ENCODE data around the gene HSD3B7. TPM values are rescaled to one million over a fixed set of nuclear protein-coding genes. Genes with fewer than 3 reads are reported as not detected.

Gene HSD3B7
- polyA plus RNA-seq, 1 donor (not counting 4 experiments of a cell fraction or from before 2014, with no cell fraction given), result 2.0 TPM

DNA sequence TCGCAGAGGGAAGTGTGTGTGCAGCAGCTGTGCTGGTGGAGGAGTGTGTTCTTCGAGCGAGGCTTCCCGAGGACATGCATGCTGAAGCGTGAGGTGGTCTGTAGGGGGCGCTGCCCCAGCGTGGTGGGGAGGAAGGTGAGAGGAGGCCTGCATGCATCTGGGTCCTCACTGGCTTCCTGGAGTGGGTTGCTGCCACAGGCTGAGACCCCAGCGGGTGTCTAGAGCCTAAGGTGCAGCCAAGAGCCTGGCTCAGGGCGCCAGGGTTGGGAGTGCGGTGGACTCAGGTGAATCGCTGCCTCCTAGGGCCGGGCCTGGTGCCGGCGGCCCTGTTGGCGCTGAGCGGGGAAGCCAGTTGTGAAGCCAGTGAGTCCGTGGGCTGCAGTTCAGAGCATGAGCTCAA lies 7.5 kb upstream of the HSD3B7 start:
- no peaks in the 10 kb centered on the region for H3K9me1 ChIP-seq (ENCODE audit: control insufficient read depth, extremely low read depth, insufficient read depth, low read length)
- H3K9me3 ChIP-seq (ENCODE audit: control insufficient read depth, low read depth, low read length), result no peaks in the 10 kb centered on the region
- DNase-seq (ENCODE audit: low read depth, low spot score) (no peak), FAIRE-seq (no peak)
- peaks cover 26 to 33% of the 10 kb centered on the region in 2 experiments for H3K36me3 ChIP-seq (ENCODE audit: control insufficient read depth in 2 of 2, extremely low read depth in 1 of 2, insufficient read depth in 2 of 2, low read length in 2 of 2)
- H3K4me1 ChIP-seq (ENCODE audit: control insufficient read depth, extremely low read depth, insufficient read depth, low read length), result peaks cover 2% of the 10 kb centered on the region
- H3K27me3 ChIP-seq (ENCODE audit: control insufficient read depth, extremely low read depth, insufficient read depth, low read length), result no peaks in the 10 kb centered on the region
- no peak for TF ChIP-seq EZH2 (IDR thresholded peaks at IDR 0.05; ENCODE audit: low read length)
- TF ChIP-seq, protein P1, sequence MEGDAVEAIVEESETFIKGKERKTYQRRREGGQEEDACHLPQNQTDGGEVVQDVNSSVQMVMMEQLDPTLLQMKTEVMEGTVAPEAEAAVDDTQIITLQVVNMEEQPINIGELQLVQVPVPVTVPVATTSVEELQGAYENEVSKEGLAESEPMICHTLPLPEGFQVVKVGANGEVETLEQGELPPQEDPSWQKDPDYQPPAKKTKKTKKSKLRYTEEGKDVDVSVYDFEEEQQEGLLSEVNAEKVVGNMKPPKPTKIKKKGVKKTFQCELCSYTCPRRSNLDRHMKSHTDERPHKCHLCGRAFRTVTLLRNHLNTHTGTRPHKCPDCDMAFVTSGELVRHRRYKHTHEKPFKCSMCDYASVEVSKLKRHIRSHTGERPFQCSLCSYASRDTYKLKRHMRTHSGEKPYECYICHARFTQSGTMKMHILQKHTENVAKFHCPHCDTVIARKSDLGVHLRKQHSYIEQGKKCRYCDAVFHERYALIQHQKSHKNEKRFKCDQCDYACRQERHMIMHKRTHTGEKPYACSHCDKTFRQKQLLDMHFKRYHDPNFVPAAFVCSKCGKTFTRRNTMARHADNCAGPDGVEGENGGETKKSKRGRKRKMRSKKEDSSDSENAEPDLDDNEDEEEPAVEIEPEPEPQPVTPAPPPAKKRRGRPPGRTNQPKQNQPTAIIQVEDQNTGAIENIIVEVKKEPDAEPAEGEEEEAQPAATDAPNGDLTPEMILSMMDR (optimal IDR thresholded peaks at IDR 0.05 in 1 of 3, IDR thresholded peaks at IDR 0.05 in 1 of 3, conservative IDR thresholded peaks at IDR 0.05 in 1 of 3; ENCODE audit: extremely low read depth in 1 of 3, insufficient read depth in 2 of 3, low read length in 3 of 3), result peak; percentile 42 to 64 (median 44)
- no peak overlapping the region for H3K27ac ChIP-seq (ENCODE audit: control insufficient read depth, insufficient read depth, low read length)
- H3K9ac ChIP-seq (ENCODE audit: control insufficient read depth, extremely low read depth, insufficient read depth, low read length), result no peak overlapping the region
- dilution Hi-C loops (cut with MboI; ENCODE audit: extremely low pct_ligation_motif_present, low sequenced_read_pairs), result no loop called here
- H2AFZ ChIP-seq (ENCODE audit: control insufficient read depth, low read length), result no peak overlapping the region
- H3K79me2 ChIP-seq (ENCODE audit: control insufficient read depth, insufficient read depth, low read length), result peaks cover 3% of the 10 kb centered on the region
- H4K20me1 ChIP-seq (ENCODE audit: control insufficient read depth, extremely low read depth, insufficient read depth, low read length), result peaks cover 2% of the 10 kb centered on the region
- no peak overlapping the region for H3K4me3 ChIP-seq (ENCODE audit: control insufficient read depth in 2 of 3, extremely low read depth in 1 of 3, insufficient read depth in 2 of 3, low read depth in 1 of 3, low read length in 3 of 3)
- H3K4me2 ChIP-seq (ENCODE audit: control insufficient read depth, extremely low read depth, insufficient read depth, low read depth, low read length), result no peak overlapping the region

DNA sequence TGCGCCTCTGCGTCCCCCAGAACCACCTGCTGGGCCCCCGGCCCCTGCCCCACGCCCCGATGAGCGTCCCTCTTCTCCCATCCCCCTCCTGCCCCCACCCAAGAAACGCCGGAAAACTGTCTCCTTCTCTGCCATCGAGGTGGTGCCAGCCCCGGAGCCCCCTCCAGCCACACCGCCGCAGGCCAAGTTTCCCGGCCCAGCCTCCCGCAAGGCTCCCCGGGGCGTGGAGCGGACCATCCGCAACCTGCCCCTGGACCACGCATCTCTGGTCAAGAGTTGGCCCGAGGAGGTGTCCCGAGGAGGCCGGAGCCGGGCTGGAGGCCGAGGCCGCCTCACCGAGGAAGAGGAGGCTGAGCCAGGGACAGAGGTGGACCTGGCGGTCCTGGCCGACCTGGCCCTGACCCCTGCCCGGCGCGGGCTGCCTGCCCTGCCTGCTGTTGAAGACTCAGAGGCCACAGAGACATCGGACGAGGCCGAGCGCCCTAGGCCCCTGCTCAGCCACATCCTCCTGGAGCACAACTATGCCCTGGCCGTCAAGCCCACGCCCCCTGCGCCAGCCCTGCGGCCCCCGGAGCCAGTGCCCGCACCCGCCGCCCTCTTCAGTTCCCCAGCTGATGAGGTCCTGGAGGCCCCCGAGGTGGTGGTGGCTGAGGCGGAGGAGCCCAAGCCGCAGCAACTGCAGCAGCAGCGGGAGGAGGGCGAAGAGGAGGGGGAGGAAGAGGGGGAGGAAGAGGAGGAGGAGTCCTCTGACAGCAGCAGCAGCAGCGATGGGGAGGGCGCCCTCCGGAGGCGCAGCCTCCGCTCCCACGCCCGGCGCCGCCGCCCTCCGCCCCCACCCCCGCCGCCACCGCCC lies 5.6 kb upstream of the HSD3B7 start:
- Histone ChIP-seq H2AFZ (ENCODE audit: control insufficient read depth, low read length) (no peak overlapping the region), H3K79me2 (ENCODE audit: control insufficient read depth, insufficient read depth, low read length) (peaks cover 3% of the 10 kb centered on the region), H3K9me3 (ENCODE audit: control insufficient read depth, low read depth, low read length) (no peaks in the 10 kb centered on the region), H3K27me3 (ENCODE audit: control insufficient read depth, extremely low read depth, insufficient read depth, low read length) (no peaks in the 10 kb centered on the region), H3K9ac (ENCODE audit: control insufficient read depth, extremely low read depth, insufficient read depth, low read length) (no peak overlapping the region), H3K9me1 (ENCODE audit: control insufficient read depth, extremely low read depth, insufficient read depth, low read length) (no peaks in the 10 kb centered on the region), H3K4me1 (ENCODE audit: control insufficient read depth, extremely low read depth, insufficient read depth, low read length) (peaks cover 7% of the 10 kb centered on the region), H3K27ac (ENCODE audit: control insufficient read depth, insufficient read depth, low read length) (no peak overlapping the region), H3K4me2 (ENCODE audit: control insufficient read depth, extremely low read depth, insufficient read depth, low read depth, low read length) (no peak overlapping the region), H3K36me3 (ENCODE audit: control insufficient read depth in 2 of 2, extremely low read depth in 1 of 2, insufficient read depth in 2 of 2, low read length in 2 of 2) (peaks cover 16 to 30% of the 10 kb centered on the region in 2 experiments), H4K20me1 (ENCODE audit: control insufficient read depth, extremely low read depth, insufficient read depth, low read length) (peaks cover 2% of the 10 kb centered on the region), H3K4me3 (ENCODE audit: control insufficient read depth in 2 of 3, extremely low read depth in 1 of 3, insufficient read depth in 2 of 3, low read depth in 1 of 3, low read length in 3 of 3) (no peak overlapping the region)
- no peak for TF ChIP-seq EZH2 (IDR thresholded peaks at IDR 0.05; ENCODE audit: low read length)
- TF ChIP-seq, protein P1 (optimal IDR thresholded peaks at IDR 0.05 in 1 of 3, IDR thresholded peaks at IDR 0.05 in 1 of 3, conservative IDR thresholded peaks at IDR 0.05 in 1 of 3; ENCODE audit: extremely low read depth in 1 of 3, insufficient read depth in 2 of 3, low read length in 3 of 3), result no peak
- FAIRE-seq, result no peak
- dilution Hi-C loops (cut with MboI; ENCODE audit: extremely low pct_ligation_motif_present, low sequenced_read_pairs), result no loop called here
- no peak for DNase-seq (ENCODE audit: low read depth, low spot score)
